NCI-H460 (cell line): ENCODE data around the gene DHODH. TPM values are rescaled to one million over a fixed set of nuclear protein-coding genes. Genes with fewer than 3 reads are reported as not detected.

ENCODE experiments used
- DNase-seq: peaks from one replicate; pipeline ENCODE4 v3.0.0-alpha.2; 2016; ENCODE audit warnings: low read depth; ENCODE audit errors: extremely low read depth
- total RNA-seq: library from RNA; depleted of rRNA; stranded (reverse); fragments of >200 nt; shearing (Covaris generic); gene quantifications from 2 replicates; pipeline ENCODE4 v1.2.3, GENCODE V29; 2014

The DHODH gene
- total RNA-seq, 1 experiment from 2014 or later, result 12.0 TPM

DNA sequence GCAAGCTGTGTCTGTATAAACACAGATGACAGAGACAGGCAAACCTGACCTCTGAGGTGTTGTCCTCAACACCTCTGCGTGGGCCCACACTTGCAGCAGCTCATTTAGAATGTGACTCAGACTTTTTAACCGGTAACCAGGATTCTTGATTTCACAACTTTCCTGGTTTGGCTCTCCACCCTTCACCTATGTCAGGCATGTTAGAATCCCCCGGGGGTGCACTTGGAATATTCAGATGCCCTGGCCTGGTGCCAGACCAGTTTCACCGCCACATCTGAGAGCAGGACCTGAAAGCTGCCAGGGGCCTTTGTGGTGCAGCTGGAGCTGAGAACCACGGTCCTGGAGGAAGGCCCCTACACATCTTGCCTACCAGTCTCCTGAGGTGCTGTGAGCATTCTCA, 4.8 kb downstream of the DHODH start:
- DNase-seq, result no peak

GRCh38 chr16:72013888-72014581, 5.5 kb downstream of the DHODH start:
- no peak for DNase-seq

DNA sequence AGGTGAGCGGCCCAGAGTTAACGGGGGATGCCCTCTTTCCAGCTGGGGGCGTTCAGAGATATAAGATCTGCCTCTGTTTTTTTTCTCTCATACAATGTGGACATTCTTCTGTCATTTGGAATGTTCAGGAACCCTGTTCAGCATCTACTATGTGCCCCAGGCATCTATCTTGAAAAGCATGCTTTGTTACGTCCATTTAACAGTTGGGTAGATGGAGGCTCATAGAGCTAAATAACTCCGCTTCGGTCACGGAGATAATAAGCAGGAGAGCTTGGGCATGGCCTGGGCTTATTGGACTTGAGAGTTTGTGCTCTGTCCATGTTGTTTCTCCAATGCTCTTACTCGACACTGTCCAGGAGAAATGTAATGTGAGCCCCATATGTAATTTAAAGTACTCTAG, 6.1 kb downstream of the DHODH start:
- DNase-seq, result no peak

GRCh38 chr16:72015124-72015523, 6.6 kb downstream of the DHODH start:
- DNase-seq, result no peak

- no peak for DNase-seq
Observed at GRCh38 chr16:72018470-72018869, 9.9 kb downstream of the DHODH start.

GRCh38 chr16:72021043-72021442, 12.5 kb downstream of the DHODH start:
- DNase-seq, result no peak

- no peak for DNase-seq
Observed at GRCh38 chr16:72022127-72022526, 13.6 kb downstream of the DHODH start.

DNA sequence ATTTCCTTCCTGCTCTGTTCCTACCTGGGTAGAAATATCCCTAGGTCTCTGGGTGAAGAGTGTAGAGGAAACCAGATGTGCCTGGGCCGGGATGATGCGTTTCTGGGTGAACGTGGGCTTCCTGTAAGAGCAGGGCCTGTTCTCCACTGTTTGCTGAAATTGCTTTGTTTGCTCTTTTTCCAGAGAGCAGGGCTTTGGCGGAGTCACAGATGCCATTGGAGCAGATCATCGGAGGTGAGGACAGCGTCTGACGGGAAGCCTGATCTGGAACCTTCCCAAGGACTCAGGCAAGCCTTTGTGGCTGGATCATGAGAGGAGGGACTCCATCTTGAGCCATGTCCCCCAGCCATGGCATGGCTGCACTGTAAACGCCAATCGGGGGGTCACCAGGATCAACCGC, 15.4 kb downstream of the DHODH start:
- DNase-seq, result no peak

- DNase-seq, result no peak
Observed at GRCh38 chr16:72024862-72025382, 16.4 kb downstream of the DHODH start.

DNA sequence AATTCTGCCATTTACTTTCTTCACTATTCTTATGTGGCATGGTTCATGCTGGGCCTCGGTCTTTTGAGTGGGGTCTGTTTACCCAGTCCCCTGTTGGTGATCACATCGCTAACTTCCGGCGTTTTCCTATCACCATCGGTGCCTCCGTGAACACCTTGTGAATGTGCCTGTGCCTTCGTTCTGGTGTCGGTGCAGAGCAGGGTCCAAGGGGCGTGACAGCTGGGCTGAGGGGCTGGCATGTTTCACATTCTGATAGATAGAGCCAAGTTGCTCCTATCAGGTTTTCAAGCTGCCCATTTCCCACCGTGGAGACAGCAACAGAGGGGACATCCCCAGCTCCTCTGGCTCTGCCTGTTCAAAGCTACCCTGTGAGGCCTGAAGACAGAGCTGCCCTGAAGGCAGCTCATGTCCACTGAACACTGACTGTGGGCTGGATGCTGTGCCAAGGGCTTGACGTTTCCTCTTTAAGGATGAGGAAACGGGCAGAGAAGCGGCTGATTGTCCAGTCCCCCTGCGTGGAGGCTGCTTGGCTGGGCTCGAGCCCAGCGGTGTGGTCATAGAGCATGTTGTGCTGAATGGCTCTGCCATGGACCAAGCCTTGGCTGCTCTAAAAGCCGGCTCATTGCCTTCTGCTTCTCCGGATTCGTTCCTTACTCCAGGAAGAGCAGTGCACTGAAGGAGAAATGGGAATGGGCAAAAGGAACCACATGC, 17.0 kb downstream of the DHODH start:
- no peak for DNase-seq

GRCh38 chr16:72027669-72028378, 19.3 kb downstream of the DHODH start:
- no peak for DNase-seq

DNA sequence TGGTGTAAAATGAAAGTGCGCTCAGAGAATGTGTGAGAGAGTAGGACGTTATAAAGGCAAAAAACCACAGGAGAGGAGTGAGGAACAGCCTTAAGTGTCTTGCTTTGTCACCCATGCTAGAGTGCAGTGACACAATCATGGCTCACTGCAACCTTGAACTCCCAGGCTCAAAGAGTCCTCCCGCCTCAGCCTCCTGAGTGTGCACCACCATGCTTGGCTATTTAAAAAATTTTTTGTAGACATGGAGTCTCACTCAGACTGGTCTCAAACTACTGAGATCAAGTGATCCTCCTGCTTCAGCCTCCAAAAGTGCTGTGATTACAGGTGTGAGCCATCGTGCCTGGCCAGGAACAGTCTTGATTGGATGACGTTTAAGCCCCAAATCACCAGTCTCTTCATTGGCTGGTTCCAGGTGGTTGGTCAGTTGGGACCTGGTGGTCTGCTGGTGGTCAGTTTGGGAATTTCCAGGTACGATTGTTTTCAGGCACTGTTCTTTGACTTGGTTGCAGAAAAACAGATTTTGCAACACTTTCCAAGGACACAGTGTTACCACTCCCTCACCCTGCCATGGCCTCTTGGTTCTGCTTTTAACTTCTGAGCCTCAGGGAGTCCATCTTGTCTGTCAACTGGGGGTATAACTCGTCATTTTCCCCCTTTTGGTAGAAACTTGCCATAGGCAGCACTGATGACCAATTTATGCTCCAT, 21.2 kb downstream of the DHODH start:
- DNase-seq, result no peak

- no peak for DNase-seq
Observed at GRCh38 chr16:72033437-72033836, 24.9 kb downstream of the DHODH start.

DNA sequence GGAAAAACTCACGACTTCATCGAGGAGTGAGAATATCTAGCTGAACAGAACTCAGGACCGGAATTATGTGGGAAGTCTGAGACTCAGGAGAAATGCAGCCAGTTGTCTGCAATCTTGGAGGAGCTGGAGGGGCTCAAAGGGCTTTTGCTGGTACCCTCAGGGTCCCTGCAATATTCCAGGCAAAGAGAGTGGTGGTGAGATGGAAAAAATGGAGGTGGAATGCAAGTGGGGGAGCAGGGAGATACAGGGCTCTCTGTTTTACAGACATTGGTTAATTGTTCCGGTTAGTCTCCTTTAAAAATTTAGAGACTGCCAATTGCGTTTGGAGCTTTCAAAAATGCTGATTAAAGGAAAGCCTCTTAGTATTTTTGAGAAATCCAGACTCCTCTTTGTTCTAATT, 27.6 kb downstream of the DHODH start:
- no peak for DNase-seq

DNA sequence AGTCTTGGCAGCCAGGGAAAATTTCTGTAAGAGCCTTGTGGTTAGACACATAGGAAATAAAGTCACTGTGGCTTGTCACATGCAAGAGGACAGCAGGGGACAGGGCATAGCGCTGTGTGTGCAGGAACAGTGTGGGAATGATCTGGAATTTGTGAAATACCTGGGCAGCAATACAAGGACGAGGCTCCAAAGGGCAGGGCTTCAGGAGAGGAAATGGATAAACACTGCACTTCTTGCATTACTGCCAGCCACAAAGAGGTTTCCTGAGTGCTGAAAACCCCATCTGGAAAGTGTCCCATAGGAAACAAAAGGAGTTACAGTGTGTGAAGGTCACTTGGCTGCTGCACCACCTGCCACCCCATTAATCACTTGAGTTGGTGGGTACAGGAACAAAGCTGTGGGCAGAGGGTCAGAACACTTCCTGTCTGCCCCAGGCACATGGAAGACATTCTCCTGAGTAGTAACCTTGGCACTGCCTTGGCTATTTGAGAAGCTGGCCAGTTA, 33.7 kb downstream of the DHODH start:
- no peak for DNase-seq

GRCh38 chr16:72043058-72043457, 34.5 kb downstream of the DHODH start:
- no peak for DNase-seq

DNA sequence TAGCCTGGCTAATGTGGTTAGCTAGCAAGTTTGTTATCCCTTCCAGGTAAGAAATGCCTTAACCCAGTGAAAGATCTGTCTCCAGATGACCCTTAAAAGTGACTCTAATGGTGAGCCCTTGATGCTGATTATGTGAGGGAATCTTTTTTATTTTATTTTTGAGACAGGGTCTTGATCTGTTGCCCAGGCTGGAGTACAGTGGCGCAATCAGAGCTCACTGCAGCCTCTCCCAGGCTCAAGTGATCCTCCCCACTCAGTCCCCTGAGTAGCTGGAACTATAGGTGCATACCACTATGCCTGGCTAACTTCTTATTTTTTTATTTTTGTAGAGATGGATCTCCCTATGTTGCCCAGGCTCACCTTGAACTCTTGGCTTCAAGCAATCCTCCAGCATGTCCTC, 35.0 kb downstream of the DHODH start:
- no peak for DNase-seq

- no peak for DNase-seq
Observed at GRCh38 chr16:72044296-72044695, 35.8 kb downstream of the DHODH start.

- no peak for DNase-seq
Observed at GRCh38 chr16:72044825-72045359, 36.3 kb downstream of the DHODH start.

- DNase-seq, result no peak
Observed at GRCh38 chr16:72049110-72049509, 40.6 kb downstream of the DHODH start.
